ENCODE measurements around the gene ZNHIT2. TPM values are rescaled to one million over a fixed set of nuclear protein-coding genes. Genes with fewer than 3 reads are reported as not detected.
A peak's percentile ranks its signal among the peaks of the same experiment; 100 is the strongest.

The ZNHIT2 gene
- total RNA-seq, 1 donor from 2014 or later = 1.5 TPM

- peaks cover under 1% of the 10 kb centered on the region for H3K4me1 ChIP-seq
- H3K79me2 ChIP-seq (ENCODE audit: low read depth) = peaks cover 24% of the 10 kb centered on the region
- Mint-ChIP-seq H3K27me3 (ENCODE audit: insufficient read depth, low read depth) (peaks cover 2% of the 10 kb centered on the region), H3K27ac (no peak overlapping the region), H3K4me1 (peaks cover 3% of the 10 kb centered on the region), H3K4me3 (no peak overlapping the region), H3K36me3 (peaks cover 6% of the 10 kb centered on the region), H3K9me3 (no peaks in the 10 kb centered on the region)
- H4K20me1 ChIP-seq (ENCODE audit: low read depth) = peaks cover 5% of the 10 kb centered on the region
- H3K27me3 ChIP-seq = no peaks in the 10 kb centered on the region
- peaks cover 8% of the 10 kb centered on the region for H3F3A ChIP-seq (ENCODE audit: low read depth)
- peak overlapping the region; percentile 52 for H3K9ac ChIP-seq
- TF ChIP-seq EZH2phosphoT487 (IDR thresholded peaks at IDR 0.05) = no peak
- TF ChIP-seq CTCF (IDR thresholded peaks at IDR 0.05) = no peak
- TF ChIP-seq EZH2 (IDR thresholded peaks at IDR 0.05) = no peak
- no peaks in the 10 kb centered on the region for H3K9me3 ChIP-seq (ENCODE audit: low read depth)
- no peak for DNase-seq (ENCODE audit: low spot score)
- H3K36me3 ChIP-seq = no peaks in the 10 kb centered on the region
- H3K4me3 ChIP-seq = no peak overlapping the region
- no peak overlapping the region for H3K4me2 ChIP-seq
- H2AFZ ChIP-seq (replicated peaks) = no peak overlapping the region
- H3K27ac ChIP-seq = no peak overlapping the region
Observed at GRCh38 chr11:65102142-65103095, 15.1 kb downstream of the ZNHIT2 start.

- H3K4me3 Mint-ChIP-seq = no peak overlapping the region
- H2AFZ ChIP-seq (replicated peaks) = no peak overlapping the region
- H3K36me3 Mint-ChIP-seq = peaks cover 6% of the 10 kb centered on the region
- no peaks in the 10 kb centered on the region for H3K36me3 ChIP-seq
- H3F3A ChIP-seq (ENCODE audit: low read depth) = peaks cover 15% of the 10 kb centered on the region
- DNase-seq (ENCODE audit: low spot score) = no peak
- H3K27me3 ChIP-seq = no peaks in the 10 kb centered on the region
- no peak for TF ChIP-seq EZH2 (IDR thresholded peaks at IDR 0.05)
- no peak for TF ChIP-seq EZH2phosphoT487 (IDR thresholded peaks at IDR 0.05)
- no peak for TF ChIP-seq CTCF (IDR thresholded peaks at IDR 0.05)
- H3K27ac ChIP-seq = no peak overlapping the region
- no peak overlapping the region for H3K27ac Mint-ChIP-seq
- H3K27me3 Mint-ChIP-seq (ENCODE audit: insufficient read depth, low read depth) = peaks cover 2% of the 10 kb centered on the region
- peaks cover 1% of the 10 kb centered on the region for H3K4me1 Mint-ChIP-seq
- no peaks in the 10 kb centered on the region for H3K9me3 ChIP-seq (ENCODE audit: low read depth)
- H3K4me2 ChIP-seq = no peak overlapping the region
- H3K9me3 Mint-ChIP-seq = no peaks in the 10 kb centered on the region
- H3K79me2 ChIP-seq (ENCODE audit: low read depth) = peaks cover 27% of the 10 kb centered on the region
- peaks cover 13% of the 10 kb centered on the region for H4K20me1 ChIP-seq (ENCODE audit: low read depth)
- no peak overlapping the region for H3K4me3 ChIP-seq
- H3K4me1 ChIP-seq = peaks cover 7% of the 10 kb centered on the region
- H3K9ac ChIP-seq = no peak overlapping the region
Observed at GRCh38 chr11:65100674-65101350, 16.7 kb downstream of the ZNHIT2 start.

GRCh38 chr11:65096926-65097325 lies 20.6 kb downstream of the ZNHIT2 start:
- peak overlapping the region; percentile 16 for H3K27ac ChIP-seq

More at GRCh38 chr11:65096926-65097325, 20.6 kb downstream of the ZNHIT2 start:
- no peak overlapping the region for H3K9ac ChIP-seq
- peak overlapping the region; percentile 92 for H3K4me3 ChIP-seq
- H3K4me1 Mint-ChIP-seq = peaks cover 7% of the 10 kb centered on the region
- H3K27me3 ChIP-seq = no peaks in the 10 kb centered on the region
- peaks cover 15% of the 10 kb centered on the region for H3F3A ChIP-seq (ENCODE audit: low read depth)
- H3K9me3 Mint-ChIP-seq = no peaks in the 10 kb centered on the region
- H3K36me3 Mint-ChIP-seq = peaks cover 4% of the 10 kb centered on the region
- no peak overlapping the region for H3K27ac Mint-ChIP-seq
- peak overlapping the region; percentile 95 for H3K4me3 Mint-ChIP-seq
- H3K4me1 ChIP-seq = peaks cover 7% of the 10 kb centered on the region
- H3K79me2 ChIP-seq (ENCODE audit: low read depth) = peaks cover 14% of the 10 kb centered on the region
- peaks cover 13% of the 10 kb centered on the region for H4K20me1 ChIP-seq (ENCODE audit: low read depth)
- peak overlapping the region; percentile 74 for H3K4me2 ChIP-seq
- H3K36me3 ChIP-seq = no peaks in the 10 kb centered on the region
- TF ChIP-seq EZH2phosphoT487 (IDR thresholded peaks at IDR 0.05) (no peak), EZH2 (IDR thresholded peaks at IDR 0.05) (no peak), CTCF (IDR thresholded peaks at IDR 0.05) (no peak)
- no peak overlapping the region for H2AFZ ChIP-seq (replicated peaks)
- no peak for DNase-seq (ENCODE audit: low spot score)
- H3K27me3 Mint-ChIP-seq (ENCODE audit: insufficient read depth, low read depth) = no peaks in the 10 kb centered on the region
- no peaks in the 10 kb centered on the region for H3K9me3 ChIP-seq (ENCODE audit: low read depth)
